Neural progenitor cell (in vitro differentiated cells): ENCODE measurements around the gene TBC1D24.

ENCODE experiments used
- EZH2 ChIP-seq: fragments of 200-600 bp; sonication (generic); IDR thresholded peaks from 2 replicates; pipeline ENCODE4 v1.6.1; 2017; ENCODE audit warnings: antibody characterized with exemption, mild to moderate bottlenecking, moderate library complexity
- EZH2phosphoT487 ChIP-seq: fragments of 200-600 bp; sonication (generic); IDR thresholded peaks from 2 replicates; pipeline ENCODE4 v1.6.1; 2017; ENCODE audit warnings: antibody characterized with exemption

DNA sequence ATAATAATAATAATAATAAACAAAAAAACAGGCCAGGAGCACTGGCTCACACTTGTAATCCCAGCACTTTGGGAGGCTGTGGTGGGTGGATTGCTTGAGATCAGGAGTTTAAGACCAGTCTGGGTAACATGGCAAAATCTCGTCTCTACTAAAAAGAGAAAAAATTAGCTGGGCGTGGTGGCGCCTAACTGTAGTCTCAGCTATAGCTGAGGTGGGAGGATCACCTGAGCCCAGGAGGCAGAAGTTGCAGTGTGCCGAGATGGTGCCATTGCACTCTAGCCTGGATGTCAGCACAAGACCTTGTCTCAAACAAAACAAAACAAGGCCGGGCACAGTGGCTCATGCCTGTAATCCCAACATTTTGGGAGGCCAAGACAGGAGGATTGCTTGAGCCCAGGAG is 20.1 kb downstream of the TBC1D24 start:
- TF ChIP-seq EZH2 (no peak), EZH2phosphoT487 (no peak)
